K562 (cell line): Measurements from ENCODE around the gene DTYMK. TPM values are rescaled to one million over a fixed set of nuclear protein-coding genes. Genes with fewer than 3 reads are reported as not detected.

ENCODE experiments used
- ARID1B ChIP-seq: fragments of 450-650 bp; IDR thresholded peaks from 2 replicates; pipeline ENCODE4 v1.6.1; 2016; ENCODE audit warnings: antibody characterized with exemption, mild to moderate bottlenecking, inconsistent platforms
- ATF1 ChIP-seq, 2 experiments: fragments of 450-650 bp in 1 of 2; IDR thresholded peaks; 2 replicates each; pipeline ENCODE4 v1.6.1; 2016; ENCODE audit warnings: missing compliant biosample characterization in 1 of 2, missing genetic modification characterization in 1 of 2
- E2F4 ChIP-seq: sonication (generic); formaldehyde crosslinking; IDR thresholded peaks from 2 replicates; pipeline ENCODE4 v1.8.0; 2022; ENCODE audit warnings: mild to moderate bottlenecking, low read depth, missing genetic modification reagents
- FIP1L1 ChIP-seq: fragments of 200-400 bp; formaldehyde crosslinking; IDR thresholded peaks from 2 replicates; pipeline ENCODE4 v1.6.1; 2018; ENCODE audit warnings: mild to moderate bottlenecking, low read depth, low read length; ENCODE audit not compliant: poor library complexity, severe bottlenecking
- GABPA ChIP-seq: fragments of 200-800 bp; sonication (Bioruptor generic); conservative IDR thresholded peaks from 2 replicates; pipeline ENCODE4 v1.6.1; 2016; ENCODE audit warnings: low read depth, missing genetic modification characterization, missing compliant biosample characterization
- HCFC1 ChIP-seq: IDR thresholded peaks from 2 replicates; pipeline ENCODE4 v1.6.1; 2012; ENCODE audit warnings: low read depth, low read length, improper control_type of control experiment
- HNRNPL ChIP-seq: fragments of 200-400 bp; formaldehyde crosslinking; IDR thresholded peaks from 2 replicates; pipeline ENCODE4 v1.6.1; 2017; ENCODE audit warnings: low read depth, mild to moderate bottlenecking, low read length
- KDM5B ChIP-seq: fragments of 200-600 bp; sonication (generic); IDR thresholded peaks from 2 replicates; pipeline ENCODE4 v1.6.1; 2012; ENCODE audit warnings: low read depth, mild to moderate bottlenecking, moderate library complexity, low read length, control low read depth, inconsistent platforms; ENCODE audit not compliant: insufficient replicate concordance
- MEIS2 ChIP-seq: fragments of 450-650 bp; IDR thresholded peaks from 2 replicates; pipeline ENCODE4 v1.6.1; 2014; ENCODE audit warnings: mild to moderate bottlenecking; ENCODE audit not compliant: partially characterized antibody
- NRF1 ChIP-seq, 2 experiments: fragments of 450-650 bp; IDR thresholded peaks in 1 of 2; conservative IDR thresholded peaks in 1 of 2; 2 replicates each; pipeline ENCODE4 v1.6.1; 2014; ENCODE audit warnings: mild to moderate bottlenecking in 2 of 2
- POU5F1 ChIP-seq: fragments of 150-350 bp; IDR thresholded peaks from 2 replicates; pipeline ENCODE4 v1.6.1; 2014; ENCODE audit warnings: borderline replicate concordance, low read length, low read depth, mild to moderate bottlenecking; ENCODE audit not compliant: partially characterized antibody
- RBFOX2 ChIP-seq: fragments of 200-400 bp; formaldehyde crosslinking; IDR thresholded peaks from 2 replicates; pipeline ENCODE4 v1.6.1; 2017; ENCODE audit warnings: low read depth, mild to moderate bottlenecking, low read length, moderate library complexity
- RBM25 ChIP-seq: fragments of 200-400 bp; formaldehyde crosslinking; IDR thresholded peaks from 2 replicates; pipeline ENCODE4 v1.6.1; 2018; ENCODE audit warnings: low read length, low read depth, moderate library complexity; ENCODE audit not compliant: severe bottlenecking
- STAT6 ChIP-seq: sonication (generic); formaldehyde crosslinking; IDR thresholded peaks from 2 replicates; pipeline ENCODE4 v1.8.1; 2023; ENCODE audit warnings: mild to moderate bottlenecking, missing genetic modification reagents
- THRAP3 ChIP-seq: fragments of 450-650 bp; IDR thresholded peaks from 2 replicates; pipeline ENCODE4 v1.6.1; 2016; ENCODE audit warnings: mild to moderate bottlenecking, inconsistent platforms, borderline replicate concordance
- YY1 ChIP-seq, 3 experiments: IDR thresholded peaks; 2 replicates each; pipeline ENCODE4 v1.6.1; 2011; ENCODE audit warnings: low read length in 2 of 3, mild to moderate bottlenecking in 2 of 3, moderate library complexity in 2 of 3, borderline replicate concordance in 1 of 3, control low read depth in 1 of 3, low read depth in 1 of 3; ENCODE audit not compliant: insufficient read depth in 3 of 3, insufficient replicate concordance in 2 of 3, control insufficient read depth in 1 of 3, insufficient read length in 1 of 3; ENCODE audit errors: extremely low read depth in 1 of 3
- polyA plus RNA-seq, 8 experiments: library from polyadenylated mRNA; depleted of rRNA in 4 of 8; stranded (reverse) in 5 of 8; unstranded in 3 of 8; fragments of >200 nt; fragmentation: Nextera tagmentation in 2 of 8; fragmentation: Illumina TruSeq in 1 of 8; extraction: Ambion mirVana in 2 of 8; extraction: Trizol in 1 of 8; gene quantifications; 2 replicates each; pipeline versions ENCODE4 v1.2.1 to v1.2.3, GENCODE V29; 2011 to 2014; ENCODE audit warnings: inconsistent platforms in 1 of 8, missing spikeins in 1 of 8
- total RNA-seq, 7 experiments: library from RNA; depleted of rRNA in 6 of 7; stranded (reverse); fragments of >200 nt in 6 of 7; fragmentation: Illumina TruSeq in 2 of 7; extraction: Trizol in 2 of 7; gene quantifications; 2 replicates each; pipeline versions ENCODE4 v1.2.1 to v1.2.3, GENCODE V29; 2011 to 2021; ENCODE audit warnings: low replicate concordance in 1 of 7
- TF ChIP-seq, protein P1 (sequence below), 2 experiments: fragments of 450-650 bp in 1 of 2; sonication (generic) in 1 of 2; formaldehyde crosslinking; conservative IDR thresholded peaks; 2 replicates each; pipeline versions ENCODE4 v1.4.0 to v1.8.1; 2020 to 2022; ENCODE audit warnings: mild to moderate bottlenecking in 1 of 2, missing genetic modification reagents in 1 of 2

The DTYMK gene
- total and polyA plus RNA-seq, 9 of the 15 experiments (the other 6 are each of a cell fraction or from before 2014, with no cell fraction given): 8.2 to 85.0 (median 47.9) TPM

DNA sequence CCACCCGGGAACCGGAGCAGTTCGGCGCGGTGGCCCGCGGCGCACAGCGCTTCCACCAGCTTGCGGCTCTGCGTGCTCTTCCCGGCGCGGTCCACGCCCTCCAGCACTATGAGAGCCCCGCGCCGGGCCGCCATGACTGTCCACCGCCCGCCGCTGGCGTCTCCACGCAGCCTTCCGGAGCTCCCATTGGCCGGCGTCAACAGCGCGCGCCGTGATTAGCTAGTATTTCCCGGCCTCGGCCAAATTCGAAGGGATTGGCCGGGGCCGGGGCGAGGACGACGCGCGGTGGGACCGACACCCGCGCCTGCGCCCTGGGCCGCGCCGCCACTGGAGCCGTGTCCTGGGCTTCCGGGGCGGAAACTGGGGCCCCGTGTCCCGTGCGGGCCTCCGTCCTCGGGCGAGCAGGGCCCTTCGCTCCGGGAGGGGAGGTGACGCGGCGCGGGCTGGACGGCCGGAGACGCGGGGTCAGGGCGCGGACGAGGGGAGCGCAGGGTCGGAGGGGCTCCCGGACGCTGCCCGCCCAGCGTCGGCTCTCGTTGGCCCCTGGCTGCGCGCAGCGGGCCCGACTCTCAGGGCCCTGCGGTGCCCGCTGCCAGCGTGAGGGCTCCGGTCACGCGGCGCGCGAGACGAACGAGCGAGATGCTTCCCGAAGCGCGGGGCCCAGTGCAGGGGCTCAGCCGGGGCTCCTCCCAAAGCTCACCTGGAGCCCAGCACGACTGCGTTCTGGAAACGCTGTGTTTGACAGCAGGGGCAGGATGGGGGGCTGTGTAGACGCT lies at the start of gene DTYMK (continued):
- TF ChIP-seq STAT6 (CRISPR knock-in tag) (0 out of 2 replicates have a peak, but pooled peaks have one; percentile 22), THRAP3 (no peak), ATF1 (CRISPR knock-in tag; IDR thresholded peaks at IDR 0.05) (peak; percentile 69; the same call in 1 of the 2 replicates), ATF1 (tag; IDR thresholded peaks at IDR 0.05) (peak; percentile 95), KDM5B (peak; percentile 54), E2F4 (peak; percentile 93), GABPA (tag) (peak; percentile 88), YY1 (IDR thresholded peaks at IDR 0.05; ENCODE audit: borderline replicate concordance in 1 of 3, control insufficient read depth in 1 of 3, extremely low read depth in 1 of 3, insufficient read depth in 3 of 3, insufficient read length in 1 of 3, insufficient replicate concordance in 2 of 3, low read depth in 1 of 3, low read length in 2 of 3) (peak; percentile 73 to 94 (median 90)), POU5F1 (peak; percentile 84), RBM25 (peak; percentile 94), HCFC1 (peak; percentile 67), RBFOX2 (peak; percentile 94), HNRNPL (peak; percentile 72; the same call in 1 of the 2 replicates), MEIS2 (peak; percentile 78), ARID1B (no peak), NRF1 (conservative IDR thresholded peaks at IDR 0.05 in 1 of 2, IDR thresholded peaks at IDR 0.05 in 1 of 2) (peak; percentile 96 to 97), FIP1L1 (peak; percentile 77)
- TF ChIP-seq, protein P1, sequence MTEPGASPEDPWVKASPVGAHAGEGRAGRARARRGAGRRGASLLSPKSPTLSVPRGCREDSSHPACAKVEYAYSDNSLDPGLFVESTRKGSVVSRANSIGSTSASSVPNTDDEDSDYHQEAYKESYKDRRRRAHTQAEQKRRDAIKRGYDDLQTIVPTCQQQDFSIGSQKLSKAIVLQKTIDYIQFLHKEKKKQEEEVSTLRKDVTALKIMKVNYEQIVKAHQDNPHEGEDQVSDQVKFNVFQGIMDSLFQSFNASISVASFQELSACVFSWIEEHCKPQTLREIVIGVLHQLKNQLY (CRISPR knock-in tag; conservative IDR thresholded peaks at IDR 0.05): no peak
